GM21737 (cell line): ENCODE results near the gene GRIK4.

Experiments
- ATAC-seq: cut with Tn5 transposase; IDR thresholded peaks from one replicate; pipeline ENCODE4 v1.9.1; 2021; ENCODE audit warnings: mild to moderate bottlenecking, moderate library complexity; ENCODE audit not compliant: unreplicated experiment

The GRIK4 gene

DNA sequence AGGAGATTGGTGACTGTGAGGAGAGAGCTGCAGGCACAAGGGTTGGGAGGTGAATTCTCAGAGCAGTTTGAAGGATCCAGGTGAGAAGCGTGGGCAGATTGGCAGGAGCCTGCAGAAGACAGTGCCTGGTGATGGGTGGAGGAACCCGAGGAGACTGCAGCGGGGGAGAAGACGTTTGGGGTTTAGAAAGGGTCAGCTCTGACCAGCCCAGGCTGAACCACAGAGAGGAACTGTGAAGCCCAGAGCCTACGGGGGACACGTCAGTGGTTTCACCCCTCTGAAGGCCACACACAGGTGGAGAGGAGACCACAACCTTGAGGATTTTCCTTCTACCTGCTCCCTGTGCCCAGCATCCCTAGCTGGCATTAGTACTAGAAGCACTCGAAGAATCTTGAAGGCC lies 357.5 kb downstream of the GRIK4 start:
- no peak for ATAC-seq

DNA sequence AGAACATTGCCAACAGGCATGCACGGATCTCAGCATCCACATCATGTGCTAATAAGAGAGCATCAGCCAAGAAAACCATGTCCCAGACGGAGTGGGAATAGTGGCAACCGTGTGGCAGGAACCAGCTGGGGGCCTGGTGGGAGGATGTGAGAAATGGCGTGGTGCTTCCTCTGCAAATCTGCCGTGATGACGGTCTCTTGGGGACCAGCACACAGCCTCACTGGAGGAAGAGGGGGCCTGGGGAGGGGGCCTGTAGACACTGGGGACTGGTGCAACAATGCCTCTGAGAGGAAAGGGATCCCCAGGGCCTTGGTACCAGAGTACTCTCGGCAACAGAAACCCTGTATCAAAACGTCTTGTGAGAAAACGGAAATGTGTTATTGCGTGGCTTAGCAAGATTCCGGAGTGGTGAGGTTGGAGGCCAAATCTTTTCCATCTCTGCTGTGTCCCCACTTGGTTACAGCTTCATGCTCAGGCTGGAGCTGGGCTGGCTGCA lies 358.0 kb downstream of the GRIK4 start:
- no peak for ATAC-seq

DNA sequence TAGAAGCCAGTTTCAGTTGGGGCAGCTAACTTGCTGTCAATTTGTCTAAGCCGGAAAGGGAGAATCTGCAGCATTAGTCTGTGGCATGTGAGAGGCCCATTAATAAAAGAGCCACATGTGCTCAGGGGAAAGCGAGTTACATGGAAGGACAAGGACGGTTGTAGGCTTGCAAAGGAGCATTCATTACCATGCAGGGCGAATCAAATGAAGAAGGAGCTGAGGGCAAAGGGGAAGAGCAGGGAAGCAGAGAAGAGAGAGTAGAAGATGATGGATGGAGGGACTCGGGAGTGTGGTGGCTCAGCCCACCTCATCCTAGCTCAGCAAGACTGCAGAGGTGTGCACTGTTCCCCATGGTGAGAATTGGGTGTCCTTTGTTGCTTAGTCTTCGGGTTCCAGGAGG lies 359.6 kb downstream of the GRIK4 start:
- no peak for ATAC-seq

DNA sequence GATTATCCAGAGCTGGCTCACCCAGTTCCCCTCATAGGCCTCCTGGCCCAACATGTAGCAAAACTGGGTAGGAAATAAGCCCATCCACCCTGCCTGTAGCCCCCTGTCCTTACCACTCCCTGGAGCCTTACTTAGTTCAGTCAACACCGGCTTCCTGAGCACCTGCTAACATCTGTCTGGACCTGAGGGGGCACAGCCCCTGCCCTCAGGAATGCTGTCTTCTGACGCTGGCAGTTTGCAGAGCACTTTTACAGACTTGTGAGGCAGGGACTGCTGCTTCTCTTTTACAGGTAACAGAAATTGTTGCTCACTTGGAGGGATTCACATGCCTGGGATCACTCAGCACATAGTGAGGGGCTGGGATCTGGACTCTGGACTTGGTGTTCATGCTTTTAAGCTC lies 360.4 kb downstream of the GRIK4 start:
- ATAC-seq: no peak

DNA sequence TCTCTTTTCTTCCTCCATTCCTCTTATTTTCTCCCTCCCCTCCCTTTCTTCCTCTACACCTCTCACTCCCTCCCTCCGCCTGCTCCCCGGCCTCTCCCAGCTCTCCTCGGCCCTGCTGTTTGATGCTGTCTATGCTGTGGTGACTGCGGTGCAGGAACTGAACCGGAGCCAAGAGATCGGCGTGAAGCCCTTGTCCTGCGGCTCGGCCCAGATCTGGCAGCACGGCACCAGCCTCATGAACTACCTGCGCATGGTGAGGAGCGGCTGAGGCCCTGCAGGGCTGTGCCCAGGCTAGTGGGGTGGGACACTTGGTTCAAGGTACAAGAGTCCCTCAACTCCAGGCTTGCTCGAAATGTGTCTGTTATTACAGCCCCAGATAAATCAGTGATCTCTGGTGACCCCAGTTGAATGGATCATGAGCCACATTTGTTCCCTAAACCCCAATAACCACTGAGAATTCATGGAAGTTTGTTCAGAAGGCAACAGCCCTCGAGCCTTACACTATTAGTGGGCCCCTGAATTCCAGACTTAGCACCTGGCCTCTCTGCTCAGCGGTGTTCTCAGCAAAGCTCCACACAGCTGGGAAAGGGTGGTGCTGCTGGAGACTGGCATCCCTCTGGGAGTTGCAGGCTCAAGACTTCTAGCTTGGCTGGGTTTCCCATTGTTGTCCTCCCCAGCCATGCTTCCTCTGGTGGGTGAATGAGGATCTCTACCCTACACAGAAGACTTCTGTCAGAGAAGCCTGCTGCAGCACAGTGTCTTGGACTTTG lies 362.6 kb downstream of the GRIK4 start:
- ATAC-seq: no peak

DNA sequence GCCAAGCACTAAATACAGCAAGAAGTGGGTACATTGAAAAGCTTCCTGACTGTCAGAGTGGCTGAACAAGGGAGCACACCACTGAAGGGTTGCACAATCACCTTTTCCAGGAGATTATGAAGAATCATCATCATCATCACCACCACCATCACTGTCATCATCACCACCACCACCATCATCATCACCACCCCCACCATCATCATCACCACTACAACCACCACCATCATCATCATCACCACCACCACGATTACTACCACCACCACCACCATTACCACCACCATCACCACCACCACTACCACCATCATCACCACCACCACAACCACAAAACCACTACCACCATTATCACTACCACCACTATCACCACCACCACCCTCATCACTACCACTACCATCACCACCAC lies 364.4 kb downstream of the GRIK4 start:
- no peak for ATAC-seq

DNA sequence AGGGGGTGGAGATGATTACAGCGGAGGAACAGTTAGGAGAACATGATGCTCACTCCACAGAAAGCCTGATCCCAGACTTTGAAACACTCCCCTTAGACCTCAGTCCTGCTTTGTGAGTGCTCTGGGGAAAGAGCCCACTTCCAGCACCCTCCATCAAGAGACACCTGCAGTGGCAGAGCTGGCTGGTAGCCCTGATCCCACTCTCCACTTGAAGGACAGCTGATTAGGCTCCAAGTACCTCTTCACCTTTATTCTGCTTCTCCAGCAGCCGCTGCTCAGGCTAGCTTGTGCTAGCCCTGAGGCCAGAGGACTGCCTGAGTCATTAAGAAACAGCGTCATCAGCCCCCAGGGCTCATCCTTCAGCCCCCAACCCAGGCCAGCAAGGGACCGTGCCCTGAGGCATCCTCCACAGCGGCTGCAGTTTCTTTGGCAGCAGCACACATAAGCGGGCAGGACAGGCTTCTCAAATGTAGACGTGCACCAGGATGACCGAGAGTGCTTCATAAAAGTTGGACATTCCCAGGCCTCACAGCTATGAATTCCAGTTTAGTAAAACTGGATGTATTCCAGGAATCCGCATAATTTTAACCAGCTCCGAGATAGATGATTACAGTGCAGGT lies 366.3 kb downstream of the GRIK4 start:
- ATAC-seq: no peak

DNA sequence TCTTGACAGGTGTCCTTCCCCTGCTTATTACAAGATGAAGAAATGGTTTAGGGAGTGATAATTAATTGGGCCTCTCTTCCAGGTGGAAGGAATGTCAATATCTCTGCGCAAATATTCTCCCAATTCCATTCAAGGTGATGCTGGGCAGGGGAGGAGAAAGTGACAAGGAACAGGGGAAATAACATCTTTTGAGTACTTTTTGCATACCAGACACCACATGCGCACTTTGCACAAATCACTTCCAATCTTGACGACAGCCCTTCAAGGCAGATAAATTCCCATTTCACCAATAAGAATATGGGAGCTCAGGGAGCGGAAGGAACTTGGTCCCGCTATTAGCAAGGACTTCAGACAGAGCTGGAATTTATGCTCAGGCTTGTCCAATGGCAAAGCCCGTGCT lies 367.2 kb downstream of the GRIK4 start:
- ATAC-seq: no peak

DNA sequence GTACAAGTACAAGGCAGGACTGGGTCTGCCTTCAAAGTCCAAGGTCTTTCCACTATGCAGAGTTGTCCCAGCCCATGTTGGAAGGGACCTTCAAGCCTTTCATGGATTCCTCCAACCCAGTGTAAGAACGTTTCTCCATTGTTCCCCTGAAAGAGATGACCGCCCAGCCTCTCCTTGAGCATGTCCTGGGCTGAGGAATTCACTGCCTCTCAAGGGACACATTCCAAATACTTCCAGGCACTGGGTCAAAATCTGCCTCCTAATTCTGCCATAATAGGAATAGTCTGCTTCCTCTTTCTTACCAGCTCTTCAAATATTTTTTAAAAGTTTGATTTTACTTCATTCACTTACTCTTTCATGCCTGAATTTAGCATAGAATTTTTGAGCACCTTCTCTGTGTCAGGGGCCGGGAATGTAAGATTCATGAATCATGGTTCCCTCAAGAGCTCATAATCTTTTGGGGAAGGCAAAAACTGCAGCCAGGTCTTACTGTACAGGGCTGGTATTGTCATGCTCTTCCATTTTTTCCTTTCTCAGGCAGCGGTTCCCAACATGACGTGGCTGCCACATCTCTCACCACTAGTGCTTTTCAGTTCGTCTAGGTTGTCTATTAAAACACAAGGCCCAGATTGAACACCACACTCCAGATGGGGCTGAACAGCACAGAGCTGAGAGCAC lies 369.1 kb downstream of the GRIK4 start:
- ATAC-seq: no peak

DNA sequence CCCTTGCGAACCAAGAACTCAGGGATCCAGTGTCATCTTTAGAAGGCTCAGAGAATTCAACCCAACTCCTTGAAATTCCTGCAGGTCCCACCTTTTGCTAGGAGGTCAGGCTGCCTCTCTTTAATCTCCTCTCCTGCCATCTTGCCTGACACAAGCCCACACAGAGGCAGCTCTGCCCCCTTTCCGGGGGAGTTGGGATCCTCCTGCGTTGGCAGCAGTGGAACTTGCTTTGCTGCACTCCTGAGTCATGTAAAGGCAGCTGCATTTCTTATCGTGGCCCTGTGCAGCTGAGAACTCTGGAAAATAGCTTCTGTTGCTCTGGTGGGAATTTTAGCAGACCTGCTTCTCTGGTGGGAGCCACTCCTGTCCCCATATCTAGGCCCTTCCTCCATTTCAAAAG lies 370.0 kb downstream of the GRIK4 start:
- ATAC-seq: no peak

DNA sequence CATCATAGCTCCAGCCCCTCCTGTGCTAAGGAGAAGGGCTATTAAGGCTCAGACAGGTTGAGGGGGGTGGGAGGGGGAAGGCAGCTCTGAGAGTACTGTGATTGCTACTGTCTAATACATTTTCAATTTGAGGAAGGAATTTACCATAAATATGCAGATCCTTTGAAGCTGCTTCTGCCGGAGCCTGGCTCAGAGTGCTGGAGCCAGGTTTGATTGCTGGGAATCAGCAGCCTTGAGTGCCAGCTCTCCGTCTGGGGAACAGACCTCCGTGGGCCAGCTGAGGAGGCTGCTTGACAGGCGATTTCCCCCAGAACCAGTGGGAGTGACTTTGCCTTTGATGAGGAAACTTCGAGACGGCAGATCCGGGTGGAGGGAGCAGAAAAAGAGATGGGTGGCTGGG lies 370.6 kb downstream of the GRIK4 start:
- no peak for ATAC-seq

DNA sequence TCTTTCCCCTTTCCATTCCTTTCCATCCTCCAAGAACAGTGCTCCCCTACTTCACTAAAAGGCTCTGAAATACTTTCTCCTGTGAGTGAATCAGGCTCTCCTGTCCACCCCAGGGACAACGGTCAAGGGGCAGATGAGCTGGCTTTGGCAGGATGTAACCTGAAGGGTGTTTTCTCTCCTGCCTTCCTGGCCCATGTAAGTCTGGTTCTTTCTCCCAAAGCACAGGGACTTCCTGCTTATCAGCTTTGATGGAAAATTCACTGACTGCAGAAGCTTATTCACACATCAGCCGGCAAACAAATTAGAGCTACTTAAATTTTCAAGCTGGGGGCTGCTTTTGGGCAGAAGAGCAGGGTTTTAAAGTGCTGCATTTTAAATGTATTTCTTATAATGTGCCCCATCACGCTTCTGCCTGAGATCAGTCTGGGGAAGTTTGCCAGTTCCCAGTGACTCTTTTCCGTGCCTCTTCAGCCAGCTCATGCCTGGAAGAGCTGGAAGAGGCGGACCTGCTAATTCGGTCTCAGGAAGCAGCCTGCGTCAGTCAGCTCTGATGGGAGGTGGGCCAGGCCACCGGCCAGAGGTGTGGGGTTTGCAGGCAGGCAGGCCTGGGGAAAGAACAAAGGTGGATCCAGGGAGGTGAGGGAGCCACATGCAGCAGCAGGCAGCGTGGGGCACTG lies 372.0 kb downstream of the GRIK4 start:
- ATAC-seq: no peak

DNA sequence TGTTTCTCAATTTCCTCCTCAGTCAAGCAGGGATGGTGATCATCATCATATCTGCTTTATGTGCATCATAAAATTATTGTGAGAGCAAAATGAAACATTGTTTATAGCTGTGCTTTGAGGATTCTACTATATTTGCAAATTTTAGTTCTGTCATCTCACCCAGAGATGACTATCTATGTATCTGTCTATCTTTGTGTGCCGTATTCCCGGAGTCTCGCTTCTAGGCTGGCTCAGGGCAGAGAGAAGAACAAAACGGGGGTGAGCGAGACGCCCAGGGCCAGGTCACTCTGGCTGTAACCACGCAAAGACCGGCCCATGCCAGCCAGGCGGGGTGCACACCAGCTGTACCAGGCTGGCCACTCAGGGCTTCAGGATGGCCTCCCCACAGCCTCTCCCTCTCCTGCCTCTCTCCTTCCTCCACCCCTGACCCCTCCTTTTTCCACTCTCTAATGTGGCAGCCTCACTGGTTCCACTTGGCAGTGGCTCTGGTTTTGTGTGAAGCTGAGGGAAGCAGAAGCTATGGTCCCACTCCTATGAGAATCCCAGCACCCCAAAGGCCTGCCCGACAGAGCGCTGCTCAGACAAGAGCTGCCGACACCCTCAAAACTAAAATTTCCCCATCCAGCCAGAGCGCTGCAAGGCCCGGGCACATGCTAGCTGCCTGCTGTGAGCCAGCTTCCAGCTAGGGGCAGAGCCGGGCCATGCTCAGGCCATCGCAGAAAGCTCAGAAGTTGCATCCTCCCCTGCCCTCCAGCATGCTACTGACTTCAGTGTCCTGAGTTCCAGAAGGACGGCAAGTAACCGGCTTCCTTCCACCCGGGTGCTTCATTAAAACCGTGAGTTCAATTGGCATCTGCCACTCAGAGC lies 372.8 kb downstream of the GRIK4 start:
- no peak for ATAC-seq

DNA sequence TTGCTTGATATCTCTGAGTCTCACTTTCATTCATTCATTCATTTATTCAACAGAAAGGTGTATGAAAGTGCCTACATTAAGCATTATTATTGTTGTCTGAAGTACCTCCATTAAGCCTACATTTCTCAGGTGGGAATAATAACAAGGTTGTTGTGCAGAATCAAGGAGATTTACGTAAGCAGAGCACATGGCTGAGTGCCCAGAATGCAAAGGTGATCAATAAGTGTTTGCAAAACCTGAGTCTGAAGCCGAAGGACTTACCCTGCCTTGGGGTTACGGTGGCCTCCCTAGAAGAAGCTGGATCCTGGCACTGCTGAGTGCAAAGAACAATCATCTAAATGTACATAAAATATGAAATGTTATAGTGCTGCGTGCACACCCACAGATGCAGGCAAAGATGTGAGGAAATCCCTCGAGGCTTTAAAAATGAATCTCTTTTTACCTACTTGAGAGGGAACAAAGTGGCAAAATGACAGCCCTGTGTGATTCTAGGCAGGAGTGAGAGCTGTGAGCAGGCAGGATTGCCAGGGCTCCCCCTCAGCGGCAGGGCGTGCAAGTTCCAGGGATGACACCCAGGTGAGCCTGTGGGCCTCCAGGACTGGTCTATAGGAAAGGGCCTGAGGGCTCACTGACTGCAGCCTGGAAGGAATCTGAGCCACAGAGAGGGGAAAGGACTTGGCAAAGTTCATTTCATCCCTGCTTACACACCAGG lies 379.2 kb downstream of the GRIK4 start:
- no peak for ATAC-seq

DNA sequence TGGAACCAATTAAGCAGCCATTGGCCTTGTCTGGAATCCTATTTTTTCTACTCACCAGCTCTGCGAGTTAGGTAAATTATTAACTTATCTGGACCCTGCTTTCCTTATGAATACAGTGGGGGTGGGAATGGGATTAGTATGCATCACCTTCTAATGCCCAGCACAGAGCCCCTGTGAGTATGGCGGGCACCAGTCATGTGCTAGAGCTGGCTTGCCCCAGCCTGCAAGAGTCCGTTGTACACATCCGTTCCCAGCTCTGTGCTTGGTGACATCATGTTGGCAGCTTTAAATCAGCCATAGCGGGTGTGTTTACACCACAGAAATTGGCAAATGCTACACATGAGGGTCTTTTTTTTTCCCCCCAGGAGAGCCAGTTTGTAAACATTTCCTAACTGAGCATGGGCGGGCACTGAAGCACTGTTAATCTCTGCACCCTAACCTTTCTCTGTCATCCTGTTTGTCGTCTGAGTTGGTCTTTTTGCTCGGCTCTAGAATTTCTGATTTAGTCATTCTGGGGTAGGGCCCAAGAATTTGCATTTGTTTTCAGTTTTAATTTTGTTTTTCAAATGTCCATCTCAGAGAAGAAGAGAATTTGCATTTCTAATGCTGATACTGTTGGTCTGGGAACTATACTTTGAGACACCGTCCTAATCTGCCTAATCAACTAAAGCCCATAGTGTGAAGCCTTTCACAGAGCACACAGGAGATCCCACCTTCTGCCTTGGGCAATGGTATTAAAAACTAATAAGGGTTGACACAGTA lies 382.1 kb downstream of the GRIK4 start:
- no peak for ATAC-seq

DNA sequence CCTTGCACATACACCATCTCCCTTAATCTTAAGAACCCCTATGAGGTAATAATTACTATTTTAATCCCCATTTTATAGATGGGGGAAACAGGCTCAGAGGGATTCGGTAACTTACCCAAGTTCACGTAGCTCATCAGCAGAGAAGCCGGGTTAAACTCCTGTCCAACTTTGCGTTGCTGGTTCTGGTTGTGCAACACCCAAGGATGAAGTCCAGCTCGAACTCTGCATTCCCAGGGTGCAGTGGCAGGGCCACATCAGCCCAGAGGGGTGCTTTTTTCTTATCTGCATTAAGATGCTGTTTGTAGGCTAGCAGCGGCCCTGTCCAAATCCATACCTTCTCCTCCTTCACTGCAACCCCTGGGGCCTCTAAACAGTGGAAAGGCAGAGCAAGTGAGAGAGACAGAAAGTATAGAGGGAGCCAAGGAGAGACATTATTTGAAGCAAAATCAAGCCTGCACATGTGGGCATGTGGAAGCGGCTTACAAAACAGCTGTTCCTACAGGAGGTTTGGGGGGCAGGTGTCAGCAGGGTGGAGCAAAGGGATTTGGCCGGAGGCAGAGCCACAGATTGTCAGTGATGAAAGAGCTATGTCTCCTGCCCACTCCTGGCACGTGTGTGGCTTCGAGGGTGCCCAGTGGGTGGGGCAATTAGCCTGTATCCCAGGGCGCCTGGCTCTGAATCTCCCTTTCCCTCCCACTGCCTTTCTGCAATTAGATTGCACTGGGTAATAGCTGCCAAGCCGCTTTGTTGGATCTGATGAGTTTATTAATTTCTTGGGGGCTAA lies 382.8 kb downstream of the GRIK4 start:
- no peak for ATAC-seq

DNA sequence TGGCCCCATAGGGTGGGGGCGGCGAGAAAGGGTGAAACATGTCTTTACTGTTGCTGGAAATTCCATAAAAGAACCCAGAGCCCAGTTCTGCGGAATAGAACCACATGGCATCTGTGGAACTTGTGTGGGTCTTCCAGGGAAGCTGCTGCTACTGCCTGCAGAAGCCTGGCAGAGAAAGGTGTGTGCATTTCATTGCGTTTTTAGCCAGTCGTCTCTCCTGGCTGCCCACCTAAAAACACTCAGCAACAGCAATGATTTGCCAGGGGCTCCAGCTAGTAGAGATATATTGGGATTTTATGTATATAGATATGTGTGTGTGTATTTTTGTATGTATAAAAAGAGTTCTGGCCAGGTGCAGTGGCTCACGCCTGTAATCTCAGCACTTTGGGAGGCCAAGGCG lies 385.1 kb downstream of the GRIK4 start:
- no peak for ATAC-seq

DNA sequence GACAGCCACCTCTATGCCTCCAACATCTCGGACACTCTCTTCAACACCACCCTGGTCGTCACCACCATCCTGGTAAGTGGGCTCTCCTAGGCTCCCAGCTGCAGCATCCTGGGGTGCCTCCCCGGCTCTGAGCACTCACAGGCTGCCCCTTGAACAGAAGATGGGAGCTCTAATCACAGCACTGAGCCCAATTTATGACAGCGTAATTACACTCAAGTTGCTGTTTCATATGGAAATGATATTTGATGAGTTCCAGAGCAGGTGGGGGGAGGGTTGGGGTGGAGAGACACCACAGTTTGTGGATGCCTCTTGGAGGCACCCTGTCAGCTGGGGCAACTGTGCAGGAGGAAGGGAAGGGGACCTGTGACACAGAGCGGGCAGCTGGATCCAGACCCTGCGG lies 387.0 kb downstream of the GRIK4 start:
- ATAC-seq: no peak
